GM18873 (cell line): ENCODE results near the gene ERCC1.

Experiments
- ATAC-seq: cut with Tn5 transposase; IDR thresholded peaks from one replicate; pipeline ENCODE4 v1.9.1; 2021; ENCODE audit warnings: mild to moderate bottlenecking, moderate library complexity, moderate number of reproducible peaks; ENCODE audit not compliant: unreplicated experiment, low FRiP score

ERCC1 gene

GRCh38 chr19:45423589-45424190, at the start of gene ERCC1:
ERCC1 (minus strand) TSS chr19:45423917; CDS start chr19:45423374, 543 bp downstream.
- ATAC-seq, result peak; percentile 50

- ATAC-seq, result no peak
Measured at GRCh38 chr19:45473367-45473681, 49.6 kb upstream of the ERCC1 start.

- no peak for ATAC-seq
Measured at GRCh38 chr19:45472563-45473366, 49.0 kb upstream of the ERCC1 start.

- ATAC-seq, result no peak
Measured at GRCh38 chr19:45471931-45472562, 48.3 kb upstream of the ERCC1 start.

- ATAC-seq, result no peak
Measured at GRCh38 chr19:45471111-45471930, 47.6 kb upstream of the ERCC1 start.

- no peak for ATAC-seq
Measured at GRCh38 chr19:45470762-45471081, 47.0 kb upstream of the ERCC1 start.

GRCh38 chr19:45469945-45470761, 46.4 kb upstream of the ERCC1 start:
- ATAC-seq, result no peak

- ATAC-seq, result no peak
Measured at GRCh38 chr19:45469132-45469944, 45.6 kb upstream of the ERCC1 start.

GRCh38 chr19:45468803-45469131, 45.0 kb upstream of the ERCC1 start:
- no peak for ATAC-seq

GRCh38 chr19:45468159-45468651, 44.5 kb upstream of the ERCC1 start:
- ATAC-seq, result peak; percentile 12

- ATAC-seq, result peak; percentile 42
Measured at GRCh38 chr19:45467456-45468158, 43.9 kb upstream of the ERCC1 start, which contains the start of gene FOSB. FOSB (plus strand) TSS chr19:45467996; CDS start chr19:45468587, 591 bp downstream.

- ATAC-seq, result no peak
Measured at GRCh38 chr19:45467115-45467455, 43.4 kb upstream of the ERCC1 start.

- ATAC-seq, result no peak
Measured at GRCh38 chr19:45464852-45465441, 41.2 kb upstream of the ERCC1 start.

GRCh38 chr19:45464274-45464673, 40.6 kb upstream of the ERCC1 start:
- no peak for ATAC-seq

GRCh38 chr19:45463241-45463640, 39.5 kb upstream of the ERCC1 start:
- no peak for ATAC-seq

- ATAC-seq, result no peak
Measured at GRCh38 chr19:45462174-45462573, 38.5 kb upstream of the ERCC1 start.

- ATAC-seq, result no peak
Measured at GRCh38 chr19:45460807-45461347, 37.2 kb upstream of the ERCC1 start.

GRCh38 chr19:45457776-45458175, 34.1 kb upstream of the ERCC1 start:
- ATAC-seq, result no peak
